IMR-90 (cell line): Measurements from ENCODE around the gene RASGRP1. TPM values are rescaled to one million over a fixed set of nuclear protein-coding genes. Genes with fewer than 3 reads are reported as not detected.

Experiments
- ATAC-seq: fragments of 200-7000 bp; cut with Tn5 transposase; 2 replicates; pipeline ENCODE4 v1.9.1; 2020; ENCODE audit warnings: low read depth, mild to moderate bottlenecking, moderate library complexity
- BruUV-seq: library from RNA; stranded (reverse); fragments of 400-500 nt; replicated peaks from 2 replicates; lab custom pipeline; 2021; lab: Mats Ljungman, UMichigan
- CTCF ChIA-PET: fragments of 300-600 bp; formaldehyde crosslinking; extraction: SDS; loops from one replicate; lab custom pipeline; 2021; ENCODE audit warnings: antibody characterized with exemption; lab: Yijun Ruan, JAX
- POLR2A ChIA-PET: fragments of 300-600 bp; sonication (Branson Sonifier 250); formaldehyde crosslinking; loops from one replicate; lab custom pipeline; 2022; ENCODE audit warnings: antibody characterized with exemption; ENCODE audit not compliant: unreplicated experiment; lab: Charles Lee
- DNase-seq: peaks from one replicate; pipeline ENCODE4 v3.0.0; 2013
- H2AFZ ChIP-seq: replicated peaks from 2 replicates; pipeline ENCODE3; 2013; ENCODE audit warnings: low read length, mild to moderate bottlenecking; ENCODE audit not compliant: poor library complexity
- H2AK5ac ChIP-seq: 2 replicates; pipeline ENCODE4 v1.6.1; 2013; ENCODE audit warnings: low read depth, low read length, inconsistent platforms
- H2AK9ac ChIP-seq: replicated peaks from 2 replicates; pipeline ENCODE3; 2013; ENCODE audit warnings: mild to moderate bottlenecking, low read depth, low read length, moderate library complexity; ENCODE audit not compliant: poor library complexity
- H2BK120ac ChIP-seq: 2 replicates; pipeline ENCODE4 v1.6.1; 2013; ENCODE audit warnings: low read depth, low read length, inconsistent platforms
- H2BK15ac ChIP-seq: 3 replicates; pipeline ENCODE4 v1.6.1; 2013; ENCODE audit warnings: low read depth, low read length, inconsistent platforms
- H2BK20ac ChIP-seq: 2 replicates; pipeline ENCODE4 v1.6.1; 2013; ENCODE audit warnings: low read depth, mild to moderate bottlenecking, inconsistent platforms, low read length, moderate library complexity
- H2BK5ac ChIP-seq: 2 replicates; pipeline ENCODE4 v1.6.1; 2013; ENCODE audit warnings: mild to moderate bottlenecking, low read depth, low read length, inconsistent platforms; ENCODE audit not compliant: poor library complexity, severe bottlenecking
- H3K14ac ChIP-seq: replicated peaks from 2 replicates; pipeline ENCODE4 v1.6.1; 2013; ENCODE audit warnings: low read depth, low read length, inconsistent platforms
- H3K18ac ChIP-seq: 2 replicates; pipeline ENCODE4 v1.6.1; 2013; ENCODE audit warnings: low read depth, low read length, control low read depth
- H3K23ac ChIP-seq: 2 replicates; pipeline ENCODE4 v1.6.1; 2013; ENCODE audit warnings: low read depth, low read length, inconsistent platforms
- H3K27ac ChIP-seq: 2 replicates; pipeline ENCODE4 v1.5.1; 2013; ENCODE audit warnings: mild to moderate bottlenecking, control low read depth, low read length; ENCODE audit not compliant: insufficient read depth
- H3K27me3 ChIP-seq: 2 replicates; pipeline ENCODE4 v1.6.1; 2013; ENCODE audit warnings: low read length; ENCODE audit not compliant: control insufficient read depth, insufficient read depth
- H3K36me3 ChIP-seq: 2 replicates; pipeline ENCODE4 v1.6.1; 2013; ENCODE audit warnings: low read length, mixed read lengths; ENCODE audit not compliant: control insufficient read depth, insufficient read depth
- H3K4ac ChIP-seq: 2 replicates; pipeline ENCODE4 v1.6.1; 2013; ENCODE audit warnings: low read depth, low read length, inconsistent platforms
- H3K4me1 ChIP-seq: 2 replicates; pipeline ENCODE4 v1.6.1; 2013; ENCODE audit warnings: low read length, mixed read lengths; ENCODE audit not compliant: control insufficient read depth, insufficient read depth
- H3K4me2 ChIP-seq: 2 replicates; pipeline ENCODE4 v1.6.1; 2013; ENCODE audit warnings: low read depth, mild to moderate bottlenecking, control low read depth, low read length, moderate library complexity
- H3K4me3 ChIP-seq: 2 replicates; pipeline ENCODE4 v1.5.1; 2013; ENCODE audit warnings: low read depth, mild to moderate bottlenecking, control low read depth, low read length, moderate library complexity; ENCODE audit not compliant: insufficient read depth
- H3K56ac ChIP-seq: 2 replicates; pipeline ENCODE4 v1.6.1; 2013; ENCODE audit warnings: low read length, inconsistent platforms; ENCODE audit not compliant: insufficient read depth; ENCODE audit errors: extremely low read depth
- H3K79me1 ChIP-seq, 2 experiments: 2 replicates each; pipeline ENCODE4 v1.6.1; 2013; ENCODE audit warnings: low read length in 2 of 2, inconsistent platforms in 1 of 2, low read depth in 1 of 2
- H3K9ac ChIP-seq: 2 replicates; pipeline ENCODE4 v1.6.1; 2013; ENCODE audit warnings: low read depth, low read length, control low read depth
- H3K9me1 ChIP-seq: 2 replicates; pipeline ENCODE4 v1.6.1; 2013; ENCODE audit warnings: low read length, inconsistent platforms; ENCODE audit not compliant: insufficient read depth
- H3K9me3 ChIP-seq: 2 replicates; pipeline ENCODE4 v1.6.1; 2013; ENCODE audit warnings: low read length; ENCODE audit not compliant: control insufficient read depth, insufficient read depth
- H4K20me1 ChIP-seq: 2 replicates; pipeline ENCODE4 v1.6.1; 2013; ENCODE audit warnings: low read length, inconsistent platforms; ENCODE audit not compliant: insufficient read depth
- H4K5ac ChIP-seq: 2 replicates; pipeline ENCODE4 v1.6.1; 2013; ENCODE audit warnings: mild to moderate bottlenecking, low read depth, low read length, control low read depth
- H4K8ac ChIP-seq, 2 experiments: 2 replicates each; pipeline ENCODE4 v1.6.1; 2013; ENCODE audit warnings: low read depth in 2 of 2, low read length in 2 of 2, control low read depth in 1 of 2, inconsistent platforms in 1 of 2
- H4K91ac ChIP-seq: 2 replicates; pipeline ENCODE4 v1.6.1; 2013; ENCODE audit warnings: low read depth, low read length, inconsistent platforms; ENCODE audit not compliant: insufficient read depth
- CEBPB ChIP-seq: IDR thresholded peaks from 2 replicates; pipeline ENCODE4 v1.6.1; 2012; ENCODE audit warnings: low read depth, low read length, improper control_type of control experiment
- CHD1 ChIP-seq: IDR thresholded peaks from 2 replicates; pipeline ENCODE4 v1.6.1; 2012; ENCODE audit warnings: low read depth, low read length, improper control_type of control experiment
- MXI1 ChIP-seq: IDR thresholded peaks from 2 replicates; pipeline ENCODE4 v1.6.1; 2012; ENCODE audit warnings: low read depth, mild to moderate bottlenecking, low read length, moderate library complexity, borderline replicate concordance
- RAD21 ChIP-seq: IDR thresholded peaks from 2 replicates; pipeline ENCODE4 v1.6.1; 2012; ENCODE audit warnings: low read length, improper control_type of control experiment
- RCOR1 ChIP-seq: IDR thresholded peaks from 2 replicates; pipeline ENCODE4 v1.6.1; 2012; ENCODE audit warnings: mild to moderate bottlenecking, low read length, improper control_type of control experiment; ENCODE audit not compliant: insufficient replicate concordance
- SMC3 ChIP-seq: fragments of 150-350 bp; IDR thresholded peaks from 2 replicates; pipeline ENCODE4 v1.6.1; 2016; ENCODE audit warnings: low read depth, mild to moderate bottlenecking, antibody characterized with exemption, low read length, moderate library complexity
- WGBS, 2 experiments: methylation state at CpG; one replicate each; pipeline versions ENCODE4 v1.1.5 to v1.1.7; 2013; ENCODE audit warnings: missing lambda C conversion rate in 2 of 2; ENCODE audit not compliant: insufficient read length in 1 of 2; ENCODE audit errors: extremely low coverage in 2 of 2; 5-methylcytosine and 5-hydroxymethylcytosine counted together
- dilution Hi-C: fragments of 300-500 bp; cut with HindIII; formaldehyde crosslinking; loops from one replicate; pipeline ENCODE4 v1.14.3; 2018; ENCODE audit warnings: low sequenced_read_pairs; ENCODE audit not compliant: unreplicated experiment
- in situ Hi-C: fragments of 300-500 bp; cut with MboI; formaldehyde crosslinking; loops from 3 replicates; pipeline ENCODE4 v1.14.3; 2019; ENCODE audit warnings: low sequenced_read_pairs, inconsistent platforms, mixed read lengths
- intact Hi-C: fragments of 100-400 bp; cut with micrococcal nuclease; formaldehyde crosslinking; loops from 2 replicates; pipeline ENCODE4 v1.10.0; 2022
- polyA plus RNA-seq, 3 experiments: library from polyadenylated mRNA; depleted of rRNA; stranded (reverse); fragments of >200 nt; gene quantifications; 2 replicates each; pipeline ENCODE4 v1.2.3, GENCODE V29; 2012; ENCODE audit warnings: low replicate concordance in 1 of 3
- total RNA-seq: library from RNA; depleted of rRNA; stranded (reverse); fragments of >200 nt; gene quantifications from 2 replicates; pipeline ENCODE4 v1.2.3, GENCODE V29; 2012
- TF ChIP-seq, protein P1 (sequence below): conservative IDR thresholded peaks from 2 replicates; pipeline ENCODE4 v1.5.1; 2012; ENCODE audit warnings: mild to moderate bottlenecking, low read depth, low read length, improper control_type of control experiment

Gene RASGRP1
- total and polyA plus RNA-seq, 2 of the 4 experiments (the other 2 are of a cell fraction): 1.4 to 3.2 TPM

GRCh38 chr15:38563723-38564519 lies 693 bp downstream of the RASGRP1 start:
- Histone ChIP-seq H3K27ac (no peak overlapping the region), H3K9ac (peak overlapping the region; percentile 31; the same call in 1 of the 2 replicates), H3K27me3 (peaks cover 21% of the 10 kb centered on the region), H2BK120ac (no peak overlapping the region; the same call in 1 of the 2 replicates), H2BK5ac (no peak overlapping the region), H3K4me2 (peak overlapping the region; percentile 84), H3K56ac (no peak overlapping the region), H3K4me3 (peak overlapping the region; percentile 52), H3K79me1 (no peaks in the 10 kb centered on the region), H4K91ac (no peak overlapping the region; the same call in 1 of the 2 replicates), H3K9me1 (peaks cover 3% of the 10 kb centered on the region; the same call in 1 of the 2 replicates), H4K5ac (no peak overlapping the region), H3K18ac (no peak overlapping the region), H3K23ac (no peak overlapping the region), H2AFZ (peak overlapping the region; percentile 88), H3K14ac (0 out of 2 replicates have a peak overlapping the region, but pooled peaks have one; percentile 61), H3K4me1 (peaks cover 5% of the 10 kb centered on the region), H2BK20ac (no peak overlapping the region), H2BK15ac (peak overlapping the region; percentile 55; the same call in 1 of the 3 replicates), H2AK9ac (no peak overlapping the region), H3K4ac (no peak overlapping the region), H2AK5ac (peak overlapping the region; percentile 5; the same call in 1 of the 2 replicates), H3K36me3 (no peaks in the 10 kb centered on the region), H4K20me1 (no peaks in the 10 kb centered on the region), H3K9me3 (no peaks in the 10 kb centered on the region), H4K8ac (peak overlapping the region; percentile 65; a peak in 1 of 4 replicates)
- dilution Hi-C loops: no loop called here
- in situ Hi-C loops: no loop called here
- CTCF ChIA-PET: interaction anchor here (0.8 to 1.6 kb wide), 10 partner anchors 10 to 127 kb away, joined by 3 to 7 read pairs (median 5); no protein-coding TSS in a partner anchor
- peak; percentile 89 for ATAC-seq
- WGBS, 2 experiments: 0% methylated on average over 4 of the region's 59 CpGs; no CpG with 5 or more reads in 1 of the 2 experiments
- no TSS peak for BruUV-seq
- peak; percentile 35 for DNase-seq
- intact Hi-C loops: loop anchor here (1.0 to 2.0 kb wide), 2 partner anchors 90 to 119 kb away; no protein-coding TSS in a partner anchor
- POLR2A ChIA-PET: no interaction called here
- TF ChIP-seq SMC3 (peak; percentile 55), CHD1 (no peak), MXI1 (no peak), RCOR1 (peak; percentile 45), RAD21 (peak; percentile 53), CEBPB (no peak)
- TF ChIP-seq, protein P1, sequence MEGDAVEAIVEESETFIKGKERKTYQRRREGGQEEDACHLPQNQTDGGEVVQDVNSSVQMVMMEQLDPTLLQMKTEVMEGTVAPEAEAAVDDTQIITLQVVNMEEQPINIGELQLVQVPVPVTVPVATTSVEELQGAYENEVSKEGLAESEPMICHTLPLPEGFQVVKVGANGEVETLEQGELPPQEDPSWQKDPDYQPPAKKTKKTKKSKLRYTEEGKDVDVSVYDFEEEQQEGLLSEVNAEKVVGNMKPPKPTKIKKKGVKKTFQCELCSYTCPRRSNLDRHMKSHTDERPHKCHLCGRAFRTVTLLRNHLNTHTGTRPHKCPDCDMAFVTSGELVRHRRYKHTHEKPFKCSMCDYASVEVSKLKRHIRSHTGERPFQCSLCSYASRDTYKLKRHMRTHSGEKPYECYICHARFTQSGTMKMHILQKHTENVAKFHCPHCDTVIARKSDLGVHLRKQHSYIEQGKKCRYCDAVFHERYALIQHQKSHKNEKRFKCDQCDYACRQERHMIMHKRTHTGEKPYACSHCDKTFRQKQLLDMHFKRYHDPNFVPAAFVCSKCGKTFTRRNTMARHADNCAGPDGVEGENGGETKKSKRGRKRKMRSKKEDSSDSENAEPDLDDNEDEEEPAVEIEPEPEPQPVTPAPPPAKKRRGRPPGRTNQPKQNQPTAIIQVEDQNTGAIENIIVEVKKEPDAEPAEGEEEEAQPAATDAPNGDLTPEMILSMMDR: peak; percentile 68
